DMS153 treated with DMSO at 0.1 percent for 48 hours (cell line): ENCODE results near the gene RPGRIP1.
"Not testable (repeated sequence)": the region's sequence is repeated elsewhere in the genome, so short reads cannot be mapped to it uniquely, and the experiment has no call there.

ENCODE experiments used
- DNase-seq: peaks from one replicate; lab custom pipeline; 2025; ENCODE audit not compliant: unreplicated experiment; lab: John Stamatoyannopoulos, UW

RPGRIP1 gene

DNA sequence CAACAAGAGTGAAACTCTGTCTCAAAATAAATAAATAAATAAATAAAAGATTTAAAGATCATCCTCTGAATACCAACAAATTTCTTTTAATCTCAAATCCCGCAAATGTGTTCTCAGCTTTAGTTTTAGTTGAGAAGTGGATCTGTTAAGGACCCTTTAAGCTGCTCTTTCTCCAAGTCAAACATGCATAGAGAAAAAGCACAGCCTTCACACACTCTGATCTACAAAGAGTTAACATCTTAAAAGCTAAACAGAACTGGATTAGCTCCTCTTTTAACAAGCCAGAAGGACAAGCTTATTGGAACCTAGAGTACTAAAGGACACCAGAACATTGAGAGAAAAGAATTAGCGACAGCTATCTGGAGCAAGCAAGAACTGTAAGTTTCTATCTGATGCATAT is at the start of gene RPGRIP1:
RPGRIP1 (plus strand) TSS at position 301 of the 400 bp plus-strand sequence. CDS start 7,894 bp downstream, outside the sequence.
- DNase-seq: no peak

- DNase-seq: no peak
Measured at GRCh38 chr14:21231020-21231652, 48.7 kb upstream of the RPGRIP1 start.

DNA sequence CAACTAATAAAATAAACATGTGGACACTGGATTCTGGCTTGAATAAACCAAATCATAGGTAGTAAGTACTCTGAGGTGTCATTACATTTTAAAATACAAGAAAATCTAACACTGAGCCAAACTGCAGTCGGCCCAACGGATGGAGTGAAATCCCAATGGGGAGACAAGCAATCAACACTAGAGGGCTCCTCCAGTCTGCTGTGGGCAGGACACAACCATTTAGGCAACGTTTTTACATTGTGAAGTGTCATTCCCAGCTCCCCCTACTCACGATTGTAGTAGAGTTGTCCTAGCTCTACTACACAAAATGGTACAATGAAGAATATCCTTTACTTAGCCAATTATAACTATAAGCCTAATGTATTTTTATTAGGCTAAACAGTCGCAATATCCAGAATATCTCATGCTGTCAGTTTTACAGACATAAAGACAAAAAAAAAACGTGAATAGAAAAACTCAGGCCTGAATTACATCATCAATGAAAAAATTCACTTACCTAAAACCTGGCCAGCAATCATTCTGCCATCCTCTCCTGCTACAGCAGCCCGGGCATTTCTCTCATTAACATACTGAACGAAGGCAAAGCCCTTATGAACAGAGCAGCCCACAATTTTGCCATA is 46.3 kb upstream of the RPGRIP1 start:
- DNase-seq: no peak

GRCh38 chr14:21234112-21234511 is 45.8 kb upstream of the RPGRIP1 start:
- no peak for DNase-seq

DNA sequence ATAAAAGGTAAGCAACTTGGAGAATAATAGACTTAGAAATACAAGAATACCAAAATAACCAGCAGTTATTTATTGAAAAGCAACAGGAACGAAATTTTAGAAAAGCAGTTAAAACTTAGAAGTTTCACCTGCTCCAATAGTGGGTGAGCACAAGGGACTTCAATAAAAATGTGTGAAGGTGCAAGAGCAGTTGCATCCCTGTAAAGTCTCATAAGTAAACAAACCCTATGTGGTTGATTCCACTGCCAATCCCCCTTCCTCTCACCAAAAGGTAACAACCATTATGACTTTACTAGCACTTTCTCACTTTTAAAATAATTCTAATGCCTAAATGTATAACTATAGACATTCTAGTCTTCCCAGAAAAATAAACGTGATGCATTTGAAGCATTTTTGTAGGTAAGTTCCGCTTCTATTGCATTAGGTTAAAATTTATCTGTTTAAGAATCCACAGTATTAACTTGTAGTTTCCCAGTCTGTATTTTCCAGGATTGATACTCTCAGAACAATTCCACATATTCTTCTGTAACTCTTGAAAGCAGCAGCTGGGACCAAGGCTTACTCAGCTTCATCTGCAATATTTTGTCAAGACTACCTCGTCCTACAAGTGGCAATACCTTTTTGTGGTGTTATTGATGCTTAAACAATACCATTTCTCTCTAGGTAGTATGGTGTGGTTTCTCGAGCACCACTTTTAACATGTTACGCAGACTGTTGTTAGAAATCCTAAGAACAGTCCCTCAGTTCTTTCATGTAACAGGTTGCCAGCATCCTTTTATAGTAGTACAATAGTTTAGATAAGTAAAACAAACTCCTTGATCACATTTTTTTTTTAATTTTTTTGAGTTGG is 42.7 kb upstream of the RPGRIP1 start:
- DNase-seq: no peak

DNA sequence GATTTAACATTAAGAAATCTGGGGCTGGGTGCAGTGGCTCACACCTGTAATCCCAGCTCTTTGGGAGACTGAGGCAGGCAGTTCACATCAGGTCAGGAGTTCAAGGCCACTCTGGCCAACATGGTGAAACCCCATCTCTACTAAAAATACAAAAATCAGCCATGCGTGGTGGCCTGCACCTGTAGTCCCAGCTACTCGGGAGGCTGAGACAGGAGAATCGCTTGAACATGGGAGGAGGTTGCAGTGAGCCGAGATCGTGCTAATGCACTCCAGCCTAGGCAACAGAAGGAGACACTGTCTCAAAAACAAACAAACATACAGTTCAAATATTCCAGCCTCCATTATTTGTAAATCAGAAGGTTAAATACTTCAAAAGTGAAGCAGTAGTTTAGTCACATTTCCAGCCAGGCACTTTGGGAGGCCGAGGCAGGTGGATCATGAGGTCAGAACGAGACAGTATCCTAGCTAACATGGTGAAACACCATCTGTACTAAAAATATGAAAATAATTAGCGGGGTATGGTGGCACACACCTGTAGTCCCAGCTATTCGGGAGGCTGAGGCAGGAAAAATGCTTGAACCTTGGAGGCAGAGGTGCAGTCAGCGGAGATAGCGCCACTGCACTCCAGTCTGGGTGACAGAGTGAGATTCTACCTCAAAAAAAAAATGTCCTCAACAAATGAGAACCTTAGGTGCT is 40.9 kb upstream of the RPGRIP1 start:
- no peak for DNase-seq

- DNase-seq: no peak
Measured at GRCh38 chr14:21240417-21240816, 39.5 kb upstream of the RPGRIP1 start.

- no peak for DNase-seq
Measured at GRCh38 chr14:21241218-21241819, 38.6 kb upstream of the RPGRIP1 start.

DNA sequence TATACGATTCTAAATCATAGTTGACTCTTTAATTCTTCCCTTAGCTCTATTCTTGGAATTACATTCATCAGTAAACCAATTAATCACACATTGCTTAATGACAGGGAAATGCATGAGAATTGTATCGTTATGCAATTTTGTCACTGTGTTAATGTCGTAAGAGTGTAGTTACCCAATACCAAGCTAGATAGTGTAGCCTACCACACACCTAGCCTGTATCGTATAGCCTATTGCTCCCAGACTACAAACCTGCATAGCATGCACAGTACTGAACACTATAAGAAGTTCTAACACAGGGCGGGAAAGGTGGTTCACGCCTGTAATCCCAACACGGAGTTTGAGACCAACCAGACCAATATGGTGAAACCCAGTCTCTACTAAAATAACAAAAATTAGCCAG is 35.3 kb upstream of the RPGRIP1 start:
- DNase-seq: no peak

- no peak for DNase-seq
Measured at GRCh38 chr14:21245813-21246212, 34.1 kb upstream of the RPGRIP1 start.

DNA sequence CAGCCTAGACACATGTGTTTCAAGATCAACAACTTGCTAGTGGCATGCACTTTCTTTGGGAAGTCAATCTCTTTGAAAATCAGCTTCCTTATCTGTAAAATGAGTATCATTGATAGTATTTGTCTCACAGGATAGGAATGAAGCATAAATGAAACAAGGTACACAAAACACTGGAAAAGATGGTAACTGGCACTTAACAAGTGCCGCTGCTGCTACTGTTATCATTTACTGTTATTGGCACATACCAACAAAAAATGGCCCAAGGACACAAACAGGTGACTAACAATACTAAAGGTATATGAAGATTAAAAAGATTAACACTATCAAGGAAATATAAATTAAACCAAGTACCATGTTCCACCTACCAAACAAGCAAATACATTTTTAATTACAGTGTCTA is 31.5 kb upstream of the RPGRIP1 start:
- DNase-seq: no peak

DNA sequence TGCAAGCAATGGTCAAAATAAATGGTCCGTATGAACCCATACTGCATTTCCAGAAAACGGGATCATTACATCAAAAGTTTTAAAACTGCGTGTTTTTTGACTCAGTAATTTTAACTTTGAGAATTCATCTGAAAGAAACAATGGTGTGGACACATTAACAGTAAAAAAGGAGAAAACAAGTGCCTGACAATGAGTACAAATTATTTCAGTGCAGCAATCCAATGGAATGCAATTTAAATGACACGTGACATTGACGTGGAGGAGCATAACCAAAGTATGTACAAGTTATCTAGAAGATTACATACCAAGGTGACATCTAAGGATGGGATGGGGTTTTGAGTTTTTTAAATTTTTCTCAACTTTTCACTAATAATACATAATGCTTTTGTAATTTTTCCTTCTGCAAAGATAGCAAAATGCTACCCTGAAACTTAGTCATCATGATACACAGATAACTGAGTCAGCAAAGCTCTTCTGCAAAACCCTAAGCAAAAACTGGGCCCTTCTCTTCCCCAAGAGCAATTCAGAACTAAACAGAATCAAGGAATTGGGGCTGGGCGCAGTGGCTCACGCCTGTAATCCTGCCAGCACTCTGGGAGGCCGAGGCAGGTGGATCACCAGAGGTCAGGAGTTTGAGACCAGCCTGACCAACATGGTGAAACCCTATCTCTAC is 31.0 kb upstream of the RPGRIP1 start:
- DNase-seq: no peak

DNA sequence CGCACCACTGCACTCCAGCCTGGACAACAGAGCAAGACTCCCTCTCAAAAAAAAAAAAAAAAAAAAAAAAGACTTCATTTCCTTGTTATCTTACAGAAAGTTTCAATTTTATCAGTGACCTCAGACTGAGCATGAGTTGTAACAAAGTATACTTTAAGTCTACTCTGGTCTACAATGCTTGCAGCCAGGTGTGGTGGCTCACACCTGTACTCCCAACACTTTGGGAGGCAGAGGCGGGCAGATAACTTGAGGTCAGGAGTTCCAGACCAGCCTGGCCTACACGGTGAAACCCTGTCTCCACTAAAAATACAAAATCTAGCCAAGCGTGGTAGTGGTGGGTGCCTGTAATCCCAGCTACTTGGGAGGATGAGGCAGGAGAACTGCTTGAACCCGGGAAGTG is 28.7 kb upstream of the RPGRIP1 start:
- no peak for DNase-seq

DNA sequence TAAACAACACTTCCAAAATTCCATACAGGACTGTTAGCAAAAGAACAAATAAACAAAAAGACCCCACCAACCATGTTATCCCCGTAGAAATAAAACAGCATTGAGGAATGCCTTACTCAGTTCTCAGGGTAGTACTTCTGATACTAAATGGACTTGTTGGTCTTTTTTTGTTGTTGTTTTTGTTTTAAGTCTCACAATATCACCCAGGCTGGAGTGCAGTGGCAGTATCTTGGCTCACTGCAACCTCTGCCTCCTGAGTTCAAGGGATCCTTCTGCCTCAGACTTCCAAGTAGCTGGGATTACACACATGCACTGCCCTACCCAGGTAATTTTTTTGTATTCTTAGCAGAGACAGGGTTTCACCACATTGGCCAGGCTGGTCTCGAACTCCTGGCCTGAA is 27.7 kb upstream of the RPGRIP1 start:
- no peak for DNase-seq

DNA sequence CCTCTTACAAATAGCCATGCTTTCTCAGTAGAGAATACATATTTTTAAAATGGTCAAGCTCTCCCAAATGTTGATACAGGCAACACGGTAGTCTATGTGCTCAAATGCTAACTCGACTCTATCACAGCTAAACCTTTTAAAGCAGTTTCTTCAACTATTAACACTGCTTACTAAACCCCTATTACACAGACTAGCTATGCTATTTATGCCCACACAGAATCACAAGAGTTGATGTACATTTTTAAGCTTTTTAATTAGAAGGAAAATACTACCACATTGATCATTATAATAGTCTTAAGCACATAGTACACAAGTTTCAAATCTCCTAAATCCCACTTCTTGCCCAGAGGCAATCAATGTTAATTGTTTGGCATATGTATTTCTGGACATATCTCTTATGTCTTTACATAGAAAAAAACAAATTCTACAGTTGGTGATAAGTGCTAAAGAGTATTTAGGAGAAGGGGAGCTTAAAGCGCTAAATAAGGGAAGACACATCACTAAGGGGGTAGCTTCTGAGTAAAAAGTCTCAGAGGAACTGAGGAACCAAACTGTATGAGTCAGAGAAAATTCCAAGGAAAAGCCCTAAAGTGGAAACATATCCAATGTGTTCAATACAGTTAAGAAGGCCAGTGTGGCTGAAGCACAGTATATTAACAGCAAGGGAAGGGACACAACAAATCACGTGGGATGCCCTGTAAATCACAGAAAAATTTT is 24.3 kb upstream of the RPGRIP1 start:
- no peak for DNase-seq

DNA sequence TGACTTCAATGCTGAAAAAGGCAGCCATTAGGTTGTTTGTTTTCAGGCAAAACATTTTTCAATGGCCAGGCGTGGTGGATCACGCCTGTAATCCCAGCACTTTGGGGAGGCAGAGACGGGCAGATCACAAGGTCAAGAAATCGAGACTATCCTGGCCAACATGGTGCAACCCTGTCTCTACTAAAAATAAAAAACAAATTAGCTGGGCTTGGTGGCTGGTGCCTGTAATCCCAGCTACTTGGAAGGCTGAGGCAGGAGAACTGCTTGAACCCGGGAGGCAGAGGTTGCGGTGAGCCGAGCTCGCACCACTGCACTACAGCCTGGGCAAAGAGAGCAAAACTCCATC is 23.8 kb upstream of the RPGRIP1 start:
- not testable (repeated sequence) for DNase-seq

GRCh38 chr14:21256539-21257393 is 23.1 kb upstream of the RPGRIP1 start:
- no peak for DNase-seq

GRCh38 chr14:21257394-21257909 is 22.4 kb upstream of the RPGRIP1 start:
- DNase-seq: no peak
